GM12878 (cell line): ENCODE data around the gene CELSR2. TPM values are rescaled to one million over a fixed set of nuclear protein-coding genes. Genes with fewer than 3 reads are reported as not detected.
A peak's percentile ranks its signal among the peaks of the same experiment; 100 is the strongest.

Experiments used
- ATAC-seq: fragments of 200-7000 bp; cut with Tn5 transposase; 3 replicates; pipeline ENCODE4 v1.9.1; 2020; ENCODE audit warnings: mild to moderate bottlenecking, moderate library complexity
- BruUV-seq: library from RNA; stranded (reverse); fragments of 400-500 nt; replicated peaks from 2 replicates; lab custom pipeline; 2021; lab: Mats Ljungman, UMichigan
- CTCF ChIA-PET: fragments of 300-600 bp; sonication (Branson Sonifier 250); formaldehyde crosslinking; extraction: SDS; loops from one replicate; lab custom pipeline; 2021; ENCODE audit warnings: inconsistent platforms; lab: Yijun Ruan, JAX
- POLR2A ChIA-PET: fragments of 350-600 bp; formaldehyde crosslinking; extraction: SDS; loops from one replicate; lab custom pipeline; 2021; ENCODE audit warnings: inconsistent platforms; lab: Charles Lee
- RAD21 ChIA-PET: fragments of 300-600 bp; sonication (Branson Sonifier 250); formaldehyde crosslinking; loops from one replicate; lab custom pipeline; 2023; ENCODE audit warnings: antibody characterized with exemption; ENCODE audit not compliant: unreplicated experiment; lab: Charles Lee
- SMC1A ChIA-PET: fragments of 300-600 bp; sonication (Branson Sonifier 250); formaldehyde crosslinking; loops from one replicate; lab custom pipeline; 2023; ENCODE audit not compliant: unreplicated experiment, uncharacterized antibody; lab: Charles Lee
- DNase-seq: peaks from one replicate; pipeline ENCODE4 v3.0.0-alpha.2; 2011; ENCODE audit warnings: low read depth, low spot score
- FAIRE-seq: peaks from 3 replicates; lab custom pipeline; 2011; peaks lifted over from hg19 to GRCh38; lab: Jason Lieb, UNC
- H2AFZ ChIP-seq: 2 replicates; pipeline ENCODE4 v1.6.0; 2011; ENCODE audit warnings: low read depth, low read length, control low read depth; ENCODE audit not compliant: control insufficient read depth
- H3K27ac ChIP-seq: 2 replicates; pipeline ENCODE4 v1.5.1; 2011; ENCODE audit warnings: control low read depth; ENCODE audit not compliant: control insufficient read depth, insufficient read depth
- H3K27me3 ChIP-seq, 2 experiments: replicated peaks in 1 of 2; 2 replicates each; pipeline versions ENCODE4 v1.6.0 to v1.6.1; 2011; ENCODE audit warnings: low read length in 1 of 2; ENCODE audit not compliant: control insufficient read depth in 2 of 2, insufficient read depth in 2 of 2
- H3K36me3 ChIP-seq, 2 experiments: 2 replicates each; pipeline ENCODE4 v1.5.1; 2011; ENCODE audit warnings: low read length in 1 of 2; ENCODE audit not compliant: control insufficient read depth in 2 of 2, insufficient read depth in 2 of 2
- H3K4me1 ChIP-seq: 2 replicates; pipeline ENCODE4 v1.6.1; 2011; ENCODE audit warnings: mild to moderate bottlenecking, low read length, moderate library complexity, mixed read lengths; ENCODE audit not compliant: control insufficient read depth, insufficient read depth
- H3K4me2 ChIP-seq: 2 replicates; pipeline ENCODE4 v1.6.0; 2011; ENCODE audit warnings: control low read depth; ENCODE audit not compliant: control insufficient read depth, insufficient read depth
- H3K4me3 ChIP-seq: fragments of 200-600 bp; sonication (generic); 2 replicates; pipeline ENCODE4 v1.5.1; 2016
- H3K79me2 ChIP-seq: 2 replicates; pipeline ENCODE4 v1.6.0; 2011; ENCODE audit warnings: low read length; ENCODE audit not compliant: control insufficient read depth, insufficient read depth
- H3K9ac ChIP-seq: 2 replicates; pipeline ENCODE4 v1.8.0; 2011; ENCODE audit warnings: low read length, control low read depth, mixed read lengths; ENCODE audit not compliant: control insufficient read depth, insufficient read depth
- H3K9me3 ChIP-seq: replicated peaks from 3 replicates; pipeline ENCODE4 v1.5.1; 2011; ENCODE audit warnings: mild to moderate bottlenecking, low read length; ENCODE audit not compliant: control insufficient read depth, insufficient read depth
- H4K20me1 ChIP-seq: 2 replicates; pipeline ENCODE4 v1.6.0; 2011; ENCODE audit not compliant: control insufficient read depth, insufficient read depth
- EGR1 ChIP-seq, 2 experiments: IDR thresholded peaks; 1 replicate in 1 of 2; 2 replicates in 1 of 2; pipeline ENCODE4 v1.6.1; 2011 to 2012; ENCODE audit warnings: low read depth in 2 of 2, low read length in 2 of 2, borderline replicate concordance in 1 of 2, mild to moderate bottlenecking in 1 of 2, moderate library complexity in 1 of 2
- EP300 ChIP-seq, 2 experiments: fragments of 150-350 bp in 1 of 2; IDR thresholded peaks; 2 replicates each; pipeline ENCODE4 v1.6.1; 2011 to 2012; ENCODE audit warnings: low read depth in 2 of 2, low read length in 2 of 2, borderline replicate concordance in 1 of 2, improper control_type of control experiment in 1 of 2, inconsistent platforms in 1 of 2; ENCODE audit not compliant: control insufficient read depth in 1 of 2
- GATAD2B ChIP-seq: fragments of 450-650 bp; conservative IDR thresholded peaks from 2 replicates; pipeline ENCODE4 v1.6.1; 2017; ENCODE audit warnings: low read depth, mild to moderate bottlenecking, moderate library complexity
- IKZF1 ChIP-seq: fragments of 450-650 bp; conservative IDR thresholded peaks from 2 replicates; pipeline ENCODE4 v1.6.1; 2017; ENCODE audit warnings: antibody characterized with exemption, mild to moderate bottlenecking
- NFXL1 ChIP-seq: fragments of 450-650 bp; IDR thresholded peaks from 2 replicates; pipeline ENCODE4 v1.6.1; 2017; ENCODE audit warnings: antibody characterized with exemption, mild to moderate bottlenecking, borderline replicate concordance
- NR2C1 ChIP-seq: fragments of 450-650 bp; IDR thresholded peaks from 2 replicates; pipeline ENCODE4 v1.6.1; 2017; ENCODE audit warnings: antibody characterized with exemption, mild to moderate bottlenecking, moderate library complexity
- NR2F1 ChIP-seq: fragments of 450-650 bp; conservative IDR thresholded peaks from 2 replicates; pipeline ENCODE4 v1.6.1; 2017; ENCODE audit warnings: mild to moderate bottlenecking
- RBBP5 ChIP-seq: fragments of 200-600 bp; sonication (generic); conservative IDR thresholded peaks from 2 replicates; pipeline ENCODE4 v1.6.1; 2016
- RFX5 ChIP-seq: IDR thresholded peaks from 2 replicates; pipeline ENCODE4 v1.6.1; 2011; ENCODE audit warnings: low read depth, low read length, improper control_type of control experiment
- SKIL ChIP-seq: fragments of 450-650 bp; IDR thresholded peaks from 2 replicates; pipeline ENCODE4 v1.6.1; 2017; ENCODE audit warnings: mild to moderate bottlenecking, low read depth, inconsistent platforms; ENCODE audit not compliant: poor library complexity, severe bottlenecking
- SUZ12 ChIP-seq: fragments of 200-600 bp; sonication (generic); IDR thresholded peaks from one replicate; pipeline ENCODE4 v1.6.1; 2018; ENCODE audit warnings: antibody characterized with exemption, mild to moderate bottlenecking; ENCODE audit not compliant: unreplicated experiment
- ZBED1 ChIP-seq: IDR thresholded peaks from 2 replicates; pipeline ENCODE4 v1.6.1; 2016; ENCODE audit warnings: borderline replicate concordance
- WGBS: methylation state at CpG from one replicate; pipeline ENCODE4 v1.1.6; 2016; ENCODE audit warnings: low lambda C conversion rate; ENCODE audit not compliant: insufficient replicate concordance, insufficient coverage; ENCODE audit errors: missing lambda C conversion rate; 5-methylcytosine and 5-hydroxymethylcytosine counted together
- in situ Hi-C: fragments of 300-500 bp; cut with MboI; formaldehyde crosslinking; loops from 9 replicates; pipeline ENCODE4 v1.14.3; 2018; ENCODE audit warnings: mixed read lengths
- intact Hi-C: fragments of 100-400 bp; cut with micrococcal nuclease; formaldehyde crosslinking; loops from one replicate; pipeline ENCODE4 v1.14.2; 2022; ENCODE audit not compliant: unreplicated experiment
- polyA plus RNA-seq, 11 experiments: library from polyadenylated mRNA; depleted of rRNA in 4 of 11; unstranded in 6 of 11; stranded (reverse) in 5 of 11; fragments of >200 nt; fragmentation: Nextera tagmentation in 4 of 11; fragmentation: Illumina TruSeq in 1 of 11; extraction: Ambion mirVana in 4 of 11; extraction: Trizol in 1 of 11; gene quantifications; 1 replicate in 1 of 11; 2 replicates in 10 of 11; pipeline versions ENCODE4 v1.2.1 to v1.2.3, GENCODE V29; 2011 to 2016; ENCODE audit warnings: inconsistent platforms in 2 of 11, missing spikeins in 2 of 11, low read depth in 1 of 11
- total RNA-seq, 4 experiments: library from RNA; depleted of rRNA in 3 of 4; stranded (reverse); fragments of >200 nt in 3 of 4; fragmentation: Illumina TruSeq in 1 of 4; extraction: Trizol in 1 of 4; gene quantifications; 2 replicates each; pipeline versions ENCODE4 v1.2.1 to v1.2.3, GENCODE V29; 2013 to 2021

The CELSR2 gene
- total and polyA plus RNA-seq, 10 of the 15 experiments (the other 5 are each of a cell fraction or from before 2014, with no cell fraction given): under 0.01 to 0.15 (median 0.04) TPM; not detected in 2

- CTCF ChIA-PET: interaction anchor here (1.0 kb wide), 1 partner anchor 29 kb away, joined by 3 read pairs; no protein-coding TSS in a partner anchor
- 10% methylated on average over 43 of the region's 80 CpGs for WGBS
- POLR2A ChIA-PET: interaction anchor here (1.2 kb wide), 1 partner anchor 139 kb away, joined by 3 read pairs; no protein-coding TSS in a partner anchor
Measured at GRCh38 chr1:109249654-109250401, 489 bp downstream of the CELSR2 start.

More at GRCh38 chr1:109249654-109250401, 489 bp downstream of the CELSR2 start:
- ATAC-seq: peak; percentile 10; the same call in 2 of the 3 replicates
- no peaks in the 10 kb centered on the region for H3K79me2 ChIP-seq
- no peak overlapping the region for H3K4me3 ChIP-seq
- H4K20me1 ChIP-seq: no peaks in the 10 kb centered on the region
- H3K4me2 ChIP-seq: peak overlapping the region; percentile 70
- no peak overlapping the region for H3K27ac ChIP-seq
- H3K4me1 ChIP-seq: no peaks in the 10 kb centered on the region
- TF ChIP-seq NFXL1 (no peak), RFX5 (no peak), NR2C1 (no peak), NR2F1 (no peak), EP300 (IDR thresholded peaks at IDR 0.05; ENCODE audit: borderline replicate concordance in 1 of 2, control insufficient read depth in 1 of 2, low read depth in 2 of 2, low read length in 2 of 2) (no peak), EGR1 (IDR thresholded peaks at IDR 0.05; ENCODE audit: borderline replicate concordance in 1 of 2, low read depth in 2 of 2, low read length in 2 of 2) (no peak), RBBP5 (no peak), ZBED1 (no peak), GATAD2B (peak; percentile 33; the same call in 1 of the 2 replicates), SKIL (no peak), IKZF1 (0 out of 2 replicates have a peak, but pooled peaks have one; percentile 18), SUZ12 (peak; percentile 82)
- no peaks in the 10 kb centered on the region for H3K36me3 ChIP-seq
- H2AFZ ChIP-seq: peak overlapping the region; percentile 30
- SMC1A ChIA-PET: no interaction called here
- FAIRE-seq: no peak
- no peaks in the 10 kb centered on the region for H3K9me3 ChIP-seq
- intact Hi-C loops (no loop called here), in situ Hi-C loops (no loop called here)
- BruUV-seq: no TSS peak
- RAD21 ChIA-PET: no interaction called here
- no peak overlapping the region for H3K9ac ChIP-seq
- peaks cover 2 to 4% of the 10 kb centered on the region in 2 experiments; a peak in 3 of 4 replicates for H3K27me3 ChIP-seq
- no peak for DNase-seq
